ENCODE measurements around the gene GUCY2D. TPM values are rescaled to one million over a fixed set of nuclear protein-coding genes. Genes with fewer than 3 reads are reported as not detected.

The GUCY2D gene
- total RNA-seq, 1 donor from 2014 or later = 0.63 TPM

DNA sequence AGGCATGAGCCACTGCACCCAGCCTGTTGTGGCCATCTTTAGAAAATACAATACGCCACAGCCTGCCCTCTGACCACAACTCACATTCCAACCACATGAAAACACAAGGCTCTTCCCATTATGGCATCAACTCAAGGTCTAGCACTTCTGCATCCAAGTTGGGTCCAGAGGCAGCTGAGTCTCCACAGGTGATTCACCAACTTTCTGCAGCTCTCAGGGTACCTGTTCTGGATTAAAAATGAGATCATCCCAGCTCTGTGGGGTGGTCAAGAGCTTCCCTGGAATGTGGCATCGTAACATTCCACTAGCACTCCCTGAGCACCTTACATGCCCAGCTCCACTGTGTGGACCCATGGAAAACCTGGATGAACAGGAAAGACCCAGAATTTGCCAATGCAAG is 9.9 kb upstream of the GUCY2D start:
- DNase-seq (ENCODE audit: low spot score) = no peak

- no peak for DNase-seq (ENCODE audit: low spot score)
These were observed 9.5 kb upstream of the GUCY2D start for GRCh38 chr17:7992924-7993323.

- no peak for DNase-seq (ENCODE audit: low spot score)
These were observed 8.3 kb upstream of the GUCY2D start for GRCh38 chr17:7993972-7994589.

- DNase-seq (ENCODE audit: low spot score) = no peak
These were observed 6.7 kb upstream of the GUCY2D start for GRCh38 chr17:7995724-7996123.

DNA sequence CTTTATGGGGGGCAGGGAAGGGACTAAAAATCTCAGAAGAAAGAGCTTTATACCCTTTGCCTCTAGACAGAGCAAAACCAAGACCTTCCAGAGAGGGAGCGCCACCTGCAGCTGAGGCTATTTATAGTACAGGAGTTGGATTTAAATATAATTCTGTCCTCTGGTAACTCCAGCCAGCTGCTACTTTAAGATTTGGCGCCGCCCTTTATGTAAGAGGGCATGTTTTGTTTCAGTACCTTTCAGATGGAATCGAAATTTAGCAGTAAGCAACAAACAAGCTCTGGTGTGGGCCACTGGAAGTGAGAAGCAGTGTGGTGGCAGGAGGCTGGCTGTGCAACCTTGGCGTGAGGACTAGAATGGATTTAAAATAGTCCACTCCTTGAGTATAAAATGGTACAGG is 5.2 kb upstream of the GUCY2D start:
- DNase-seq (ENCODE audit: low spot score) = no peak

GRCh38 chr17:8002721-8003593 is 542 bp downstream of the GUCY2D start:
- DNase-seq (ENCODE audit: low spot score) = no peak

- DNase-seq (ENCODE audit: low spot score) = no peak
These were observed 1.3 kb downstream of the GUCY2D start for GRCh38 chr17:8003594-8004181.

- no peak for DNase-seq (ENCODE audit: low spot score)
These were observed 2.5 kb downstream of the GUCY2D start for GRCh38 chr17:8004899-8005298.

GRCh38 chr17:8005357-8005756 is 2.9 kb downstream of the GUCY2D start:
- DNase-seq (ENCODE audit: low spot score) = no peak

GRCh38 chr17:8005967-8006730 is 3.7 kb downstream of the GUCY2D start:
- no peak for DNase-seq (ENCODE audit: low spot score)

- DNase-seq (ENCODE audit: low spot score) = no peak
These were observed 4.6 kb downstream of the GUCY2D start for GRCh38 chr17:8006836-8007680.

- DNase-seq (ENCODE audit: low spot score) = no peak
These were observed 5.4 kb downstream of the GUCY2D start for GRCh38 chr17:8007836-8008235.

DNA sequence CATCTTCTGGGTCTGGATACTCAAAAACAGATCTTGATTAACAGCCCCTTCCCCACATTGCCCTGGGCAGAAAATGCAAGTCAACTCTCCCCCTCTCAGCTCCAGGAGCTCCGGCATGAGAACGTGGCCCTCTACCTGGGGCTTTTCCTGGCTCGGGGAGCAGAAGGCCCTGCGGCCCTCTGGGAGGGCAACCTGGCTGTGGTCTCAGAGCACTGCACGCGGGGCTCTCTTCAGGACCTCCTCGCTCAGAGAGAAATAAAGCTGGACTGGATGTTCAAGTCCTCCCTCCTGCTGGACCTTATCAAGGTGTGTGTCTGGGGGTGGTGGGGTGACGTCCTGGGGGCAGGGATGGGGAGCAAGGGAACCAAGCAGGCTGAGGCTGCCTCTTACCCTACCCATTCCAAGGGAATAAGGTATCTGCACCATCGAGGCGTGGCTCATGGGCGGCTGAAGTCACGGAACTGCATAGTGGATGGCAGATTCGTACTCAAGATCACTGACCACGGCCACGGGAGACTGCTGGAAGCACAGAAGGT is 9.7 kb downstream of the GUCY2D start:
- DNase-seq (ENCODE audit: low spot score) = no peak

- DNase-seq (ENCODE audit: low spot score) = no peak
These were observed 10.7 kb downstream of the GUCY2D start for GRCh38 chr17:8012996-8013640.

- DNase-seq (ENCODE audit: low spot score) = no peak
These were observed 11.5 kb downstream of the GUCY2D start for GRCh38 chr17:8013731-8014557.

- DNase-seq (ENCODE audit: low spot score) = no peak
These were observed 12.1 kb downstream of the GUCY2D start for GRCh38 chr17:8014558-8014850.

GRCh38 chr17:8015236-8015956 is 13.0 kb downstream of the GUCY2D start:
- DNase-seq (ENCODE audit: low spot score) = no peak

- DNase-seq (ENCODE audit: low spot score) = no peak
These were observed 13.7 kb downstream of the GUCY2D start for GRCh38 chr17:8015957-8016631.
